Medulla oblongata (tissue), 1 donor: ENCODE data around the gene EGFR.
"Not testable (repeated sequence)": the region's sequence is repeated elsewhere in the genome, so short reads cannot be mapped to it uniquely, and the experiment has no call there.

Experiments used
- DNase-seq: peaks from one replicate; pipeline ENCODE4 v3.0.0-alpha.2; 2015; ENCODE audit errors: extremely low spot score

EGFR gene

DNA sequence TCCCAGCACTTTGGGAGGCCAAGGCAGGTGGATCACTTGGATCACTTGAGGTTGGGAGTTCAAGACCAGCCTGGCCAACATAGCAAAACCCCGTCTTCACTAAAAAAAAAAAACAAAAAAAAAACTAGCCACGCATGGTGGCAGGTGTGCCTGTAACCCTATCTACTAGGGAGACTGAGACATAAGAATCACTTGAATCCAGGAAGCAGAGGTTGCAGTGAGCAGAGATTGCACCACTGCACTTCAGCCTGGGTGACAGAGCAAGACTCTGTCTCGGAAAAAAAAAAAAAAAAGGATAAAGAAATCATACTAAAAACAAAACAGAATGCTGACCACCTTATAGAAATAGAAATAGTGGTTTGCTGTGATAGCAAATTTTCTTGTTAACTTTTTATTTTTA is 16.6 kb downstream of the EGFR start:
- DNase-seq = not testable (repeated sequence)

GRCh38 chr7:55036950-55037736 is 18.3 kb downstream of the EGFR start:
- DNase-seq = no peak

- no peak for DNase-seq
Observed at GRCh38 chr7:55043691-55044370, 25.0 kb downstream of the EGFR start.

- no peak for DNase-seq
Observed at GRCh38 chr7:55044371-55044717, 25.5 kb downstream of the EGFR start.

- no peak for DNase-seq
Observed at GRCh38 chr7:55044791-55045190, 26.0 kb downstream of the EGFR start.

DNA sequence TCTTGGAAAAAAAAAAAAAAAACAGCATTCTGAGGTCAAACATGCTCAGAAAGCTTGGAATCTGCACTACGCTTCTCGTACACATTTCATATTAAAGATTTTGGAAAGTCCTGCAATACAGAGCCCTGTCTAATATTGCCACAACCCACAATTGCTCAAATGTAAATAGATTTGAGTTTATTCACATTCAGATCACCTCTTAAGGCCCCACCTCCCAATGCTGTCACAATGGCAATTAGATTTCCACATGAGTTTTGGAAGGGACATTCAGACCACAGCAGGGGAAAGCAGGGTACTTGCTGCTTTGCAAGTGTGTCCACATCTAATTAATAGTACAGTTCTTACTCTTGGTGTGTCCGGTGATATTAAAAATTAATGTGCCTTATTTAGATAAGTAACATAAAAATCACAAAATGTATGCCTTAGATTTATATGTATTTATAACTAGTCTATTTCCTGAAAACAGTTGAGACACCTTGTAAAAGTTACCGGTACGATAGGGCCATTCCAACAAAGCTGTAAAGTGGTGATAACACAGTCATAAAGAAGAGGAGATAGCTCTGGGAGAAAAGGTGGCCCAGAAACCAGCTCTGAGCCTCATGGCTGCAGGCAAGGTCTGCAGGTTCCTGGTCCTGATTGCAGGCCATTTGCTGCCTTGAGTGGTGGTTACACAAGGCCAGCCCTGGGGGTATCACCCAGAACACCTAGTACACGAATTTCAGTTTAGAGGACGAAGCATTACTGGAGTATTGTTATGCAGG is 27.9 kb downstream of the EGFR start:
- no peak for DNase-seq

GRCh38 chr7:55048221-55048859 is 29.5 kb downstream of the EGFR start:
- peak; percentile 41 for DNase-seq

DNA sequence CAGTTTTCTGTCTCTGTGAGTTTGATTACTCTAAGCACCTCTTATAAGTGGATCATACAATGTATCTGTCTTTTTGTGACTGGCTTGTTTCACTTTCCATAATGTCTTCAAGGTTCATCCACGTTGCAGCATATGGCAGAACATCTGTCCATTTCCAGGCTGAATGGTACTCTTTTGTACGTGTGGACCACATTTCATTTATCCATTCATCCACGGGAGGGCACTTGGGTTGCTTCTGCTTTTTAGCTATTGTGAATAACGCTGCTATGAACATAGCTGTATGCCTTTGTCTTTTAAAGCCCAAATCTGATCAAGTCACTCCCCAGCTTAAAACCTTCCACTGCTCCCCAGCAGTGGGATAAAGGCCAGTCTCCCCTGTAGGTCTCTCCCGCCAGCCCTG is 31.5 kb downstream of the EGFR start:
- peak; percentile 58 for DNase-seq

DNA sequence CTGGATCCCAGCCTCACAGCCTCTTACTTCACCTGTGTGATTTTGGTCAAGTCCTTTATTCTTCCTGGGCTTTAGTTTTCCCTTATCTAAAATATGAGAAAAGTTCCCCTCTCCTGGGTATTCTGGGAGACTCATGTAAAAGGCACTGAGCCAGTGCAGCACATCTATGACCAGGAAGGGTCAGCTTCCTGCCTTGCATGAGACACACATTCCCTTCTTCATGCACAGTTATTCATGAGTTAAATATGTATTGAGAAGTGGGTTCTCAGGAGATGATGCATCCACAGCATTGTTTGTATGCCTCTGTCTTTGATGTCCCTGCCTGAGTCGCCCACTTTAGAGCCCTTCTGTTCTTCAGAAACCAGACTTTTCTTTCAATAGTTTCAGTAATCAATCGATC is 33.3 kb downstream of the EGFR start:
- DNase-seq = no peak

DNA sequence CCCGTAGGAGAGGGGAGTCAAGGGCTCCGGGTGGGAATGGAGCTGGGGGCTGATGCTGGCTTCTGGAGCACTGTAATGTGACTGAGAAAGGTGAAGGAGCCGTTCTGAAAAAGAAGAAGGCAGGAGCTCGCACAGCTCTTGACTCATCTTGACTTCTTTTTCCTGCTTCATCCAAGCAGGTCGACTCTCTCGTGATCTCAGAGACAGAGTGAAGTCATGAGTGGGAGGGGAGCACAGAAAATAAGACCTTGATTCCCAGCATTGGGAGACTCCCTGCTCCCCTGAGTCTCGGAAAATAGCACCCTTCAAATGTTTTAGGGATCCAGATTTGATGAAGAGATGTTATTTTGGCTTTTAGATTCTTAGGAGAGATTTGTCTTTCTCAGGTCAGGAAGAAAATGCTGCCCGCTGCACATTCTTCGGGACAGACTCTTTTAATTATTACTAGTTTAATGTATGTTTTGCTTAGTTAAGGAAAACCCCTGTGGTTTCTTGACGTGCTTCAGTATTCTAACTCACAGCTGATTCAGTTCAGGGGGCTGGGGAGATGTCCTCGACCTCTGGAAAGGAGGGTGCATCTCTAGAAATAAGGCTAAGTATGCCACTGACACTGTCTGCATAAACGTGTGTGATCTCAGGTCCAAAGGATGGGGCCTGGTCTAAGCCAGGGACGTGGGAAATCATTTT is 34.1 kb downstream of the EGFR start:
- DNase-seq = no peak

- peak; percentile 27 for DNase-seq
Observed at GRCh38 chr7:55053651-55054571, 35.1 kb downstream of the EGFR start.

DNA sequence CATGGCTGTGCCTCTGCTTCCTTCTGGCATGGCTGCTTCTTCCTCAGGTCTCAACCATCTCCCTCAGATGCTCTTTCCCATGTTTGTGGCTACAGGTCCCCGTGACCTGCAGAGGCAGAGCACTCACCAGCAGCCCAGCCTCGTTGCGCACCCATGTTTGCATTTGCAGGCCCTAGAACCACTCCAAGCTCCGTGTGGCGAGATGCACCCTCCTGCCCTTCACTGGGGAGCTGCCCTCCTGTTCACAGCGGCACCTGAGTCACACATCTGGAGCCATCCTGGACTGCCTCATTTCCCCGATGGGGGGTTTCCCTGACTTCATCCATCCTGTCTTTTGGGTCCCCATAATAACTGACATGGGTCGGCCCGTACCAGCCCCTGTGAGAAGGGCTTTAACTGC is 35.9 kb downstream of the EGFR start:
- no peak for DNase-seq

- no peak for DNase-seq
Observed at GRCh38 chr7:55055479-55055878, 36.7 kb downstream of the EGFR start.

- DNase-seq = no peak
Observed at GRCh38 chr7:55056068-55056467, 37.3 kb downstream of the EGFR start.

DNA sequence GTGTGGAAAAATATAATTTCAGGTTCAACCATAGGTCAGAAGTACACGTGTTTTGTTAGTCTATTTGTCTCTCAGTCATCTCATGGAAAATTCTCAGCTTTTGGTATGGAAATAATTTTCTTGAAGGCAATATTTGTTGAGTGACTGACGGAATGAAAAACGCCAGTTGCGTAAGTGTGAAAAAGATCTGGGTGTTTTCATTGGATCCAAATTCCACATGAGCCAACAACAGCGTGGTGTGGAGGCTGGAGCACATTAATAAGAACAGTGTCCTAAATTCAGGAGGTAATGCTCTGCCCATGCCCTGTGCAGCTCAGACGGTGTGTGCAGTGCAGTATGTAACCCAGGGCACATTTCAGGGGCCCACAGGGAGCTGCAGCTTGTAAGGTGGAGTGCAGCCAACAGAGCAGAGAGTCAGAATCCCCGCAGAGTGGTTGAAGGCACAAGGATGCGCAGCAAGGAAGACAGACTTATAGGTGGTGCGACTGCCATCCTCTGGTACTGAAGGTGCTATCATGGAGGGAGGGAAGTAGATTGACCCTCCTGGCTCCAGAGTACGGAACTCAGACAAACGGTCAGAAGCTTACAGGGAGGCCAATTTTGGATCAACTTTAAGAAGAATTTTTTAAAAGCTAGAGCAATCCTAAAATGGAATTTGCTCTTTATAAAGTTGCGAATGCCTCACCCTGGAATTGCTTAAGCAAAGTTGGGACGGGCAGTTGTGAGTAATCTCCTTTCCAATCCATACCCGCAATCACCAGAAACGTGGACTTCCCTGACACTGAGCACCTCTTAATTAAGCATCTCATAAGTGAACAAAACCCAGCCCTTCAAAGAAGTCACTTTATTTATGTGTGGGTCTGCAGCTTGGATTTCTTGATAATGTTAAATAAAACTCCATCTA is 38.0 kb downstream of the EGFR start:
- DNase-seq = no peak

DNA sequence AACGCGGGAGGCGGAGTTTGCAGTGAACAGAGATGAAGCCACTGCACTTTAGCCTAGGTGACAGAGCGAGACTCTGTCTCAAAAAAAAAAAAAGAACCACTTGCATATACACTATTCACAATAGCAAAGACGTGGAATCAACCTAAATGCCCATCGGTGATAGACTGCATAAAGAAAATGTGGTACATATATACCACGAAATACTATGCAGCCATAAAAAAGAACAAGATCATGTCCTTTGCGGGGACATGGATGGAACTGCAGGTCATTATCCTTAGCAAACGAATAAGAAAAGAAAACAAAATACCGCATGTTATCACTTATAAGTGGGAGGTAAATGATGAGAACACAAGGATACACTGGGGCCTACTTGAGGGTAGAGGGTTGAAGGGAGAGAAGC is 39.5 kb downstream of the EGFR start:
- no peak for DNase-seq

- DNase-seq = no peak
Observed at GRCh38 chr7:55059021-55059420, 40.2 kb downstream of the EGFR start.

- DNase-seq = no peak
Observed at GRCh38 chr7:55060085-55060484, 41.3 kb downstream of the EGFR start.

GRCh38 chr7:55060636-55061022 is 41.8 kb downstream of the EGFR start:
- DNase-seq = no peak
